ELR (cell line): ENCODE measurements around the gene LCMT1.
"Not testable (repeated sequence)": the region's sequence is repeated elsewhere in the genome, so short reads cannot be mapped to it uniquely, and the experiment has no call there.

Experiments
- DNase-seq: peaks from one replicate; pipeline ENCODE4 v3.0.0-alpha.2; 2015; ENCODE audit warnings: low read depth

Gene LCMT1

DNA sequence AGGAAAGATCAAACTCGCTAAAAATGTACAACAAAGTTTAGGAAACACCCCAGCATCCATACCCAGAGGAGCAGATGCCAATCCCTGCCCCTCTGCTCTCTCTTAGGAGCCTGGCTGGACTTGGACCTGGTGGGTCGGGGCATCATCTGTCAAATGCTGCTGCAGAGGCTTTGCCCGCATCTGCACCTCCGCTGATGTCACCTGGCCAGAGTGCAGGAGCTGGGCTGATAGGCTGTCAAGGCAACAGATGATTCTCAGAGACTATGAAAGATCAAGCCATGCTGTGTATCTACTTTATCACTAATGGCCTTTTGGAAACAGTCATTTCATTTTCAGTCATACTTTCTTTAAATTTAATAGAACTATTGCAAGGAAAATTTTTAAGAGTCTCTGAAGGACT is 15.9 kb upstream of the LCMT1 start:
- no peak for DNase-seq

DNA sequence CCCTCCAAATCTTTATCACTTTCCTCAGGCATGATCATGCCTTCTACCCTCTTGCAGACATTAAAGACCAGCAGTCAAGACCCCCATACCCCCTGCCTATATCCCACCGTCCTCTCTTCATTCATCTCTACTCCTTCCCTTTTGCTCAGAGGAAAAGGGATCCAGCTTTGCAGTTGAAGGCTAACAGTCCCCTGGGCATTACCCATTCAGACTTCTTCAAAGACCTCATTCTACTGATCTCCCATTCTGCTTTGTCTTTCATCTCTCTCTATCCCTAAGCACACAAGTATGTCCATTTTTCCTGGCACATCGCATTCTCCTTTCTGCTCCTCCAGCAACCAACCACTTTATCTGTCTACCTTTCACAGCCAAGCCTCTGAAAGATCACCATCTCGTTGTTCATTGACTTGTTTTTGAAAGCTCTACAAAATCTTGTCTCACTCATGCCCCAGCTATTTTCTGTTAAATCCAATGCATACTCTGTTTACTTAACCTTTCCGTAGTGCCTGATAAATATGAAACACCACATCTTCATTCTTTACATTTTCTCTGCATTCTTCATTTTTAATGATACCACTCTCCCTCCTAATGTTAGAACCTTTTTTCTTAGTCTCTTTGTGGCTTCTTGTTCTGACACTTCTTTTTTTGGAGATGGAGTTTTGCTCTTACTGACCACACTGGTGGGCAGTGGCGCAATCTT is 14.1 kb upstream of the LCMT1 start:
- DNase-seq = peak; percentile 51

GRCh38 chr16:25100511-25100910 is 11.0 kb upstream of the LCMT1 start:
- DNase-seq = no peak

DNA sequence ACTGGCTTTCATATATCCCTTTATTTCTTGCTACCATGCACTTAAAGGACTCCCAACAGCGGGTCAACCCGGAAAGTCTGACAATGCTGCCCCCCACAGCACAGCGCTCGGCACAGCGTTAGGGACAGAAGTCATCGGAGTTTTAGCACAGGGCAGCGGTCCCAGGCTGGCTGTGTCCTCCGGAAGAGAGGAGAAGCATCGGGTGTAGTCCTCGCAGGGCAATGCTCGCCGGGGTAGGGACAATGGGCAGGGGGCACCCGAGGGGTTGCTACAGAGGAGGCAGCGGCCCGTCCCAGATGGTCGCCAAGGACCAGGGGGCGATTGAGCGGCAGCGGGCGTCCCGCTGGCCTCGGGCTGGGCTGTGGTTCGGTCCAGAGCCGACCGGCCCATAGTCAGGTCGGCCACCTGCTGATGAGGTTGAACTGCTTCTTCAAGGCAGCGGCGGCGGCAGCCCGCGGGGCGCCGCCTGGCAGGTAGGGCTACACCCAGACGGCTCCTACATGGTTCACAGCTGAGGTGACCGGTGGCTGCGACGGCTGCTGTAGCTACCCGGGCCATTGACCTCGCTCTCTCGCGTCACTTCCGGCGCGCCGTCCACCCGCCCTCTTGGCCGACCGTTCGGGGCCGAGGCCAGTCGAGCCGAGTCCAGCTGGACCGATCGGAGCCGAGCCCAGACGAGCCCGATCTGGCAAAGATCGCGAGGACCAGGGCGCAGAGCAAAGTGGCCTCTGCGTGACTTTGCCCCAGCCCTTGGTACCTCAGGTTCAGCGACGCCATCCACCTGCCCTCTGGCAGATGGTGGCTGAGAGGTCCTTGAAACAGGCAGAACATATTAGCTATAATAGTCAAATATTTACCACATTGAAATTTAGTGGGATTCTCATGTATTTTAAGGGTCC is 4.7 kb upstream of the LCMT1 start:
- peak; percentile 92 for DNase-seq

GRCh38 chr16:25107466-25107792 is 4.1 kb upstream of the LCMT1 start:
- DNase-seq = no peak

GRCh38 chr16:25108054-25108453 is 3.5 kb upstream of the LCMT1 start:
- DNase-seq = peak; percentile 15

DNA sequence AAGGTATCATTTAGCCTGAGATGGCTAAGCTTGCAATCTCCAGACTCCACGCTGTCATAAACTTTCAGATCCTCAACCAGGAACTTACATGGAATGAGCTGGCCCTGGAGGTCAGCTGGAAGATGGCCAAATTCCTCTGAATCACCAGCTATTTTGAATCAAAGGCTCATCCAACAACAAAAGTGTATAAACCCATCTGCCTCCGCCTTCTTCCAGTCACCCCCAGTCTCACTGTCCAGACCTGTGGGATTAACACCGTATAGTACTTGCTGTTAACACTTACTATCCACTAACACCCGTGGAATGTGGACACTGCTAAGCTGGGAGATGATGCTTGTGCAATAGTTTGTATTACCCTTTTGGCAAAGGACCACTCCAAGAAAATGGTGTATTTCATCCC is 1.9 kb upstream of the LCMT1 start:
- peak; percentile 98 for DNase-seq

DNA sequence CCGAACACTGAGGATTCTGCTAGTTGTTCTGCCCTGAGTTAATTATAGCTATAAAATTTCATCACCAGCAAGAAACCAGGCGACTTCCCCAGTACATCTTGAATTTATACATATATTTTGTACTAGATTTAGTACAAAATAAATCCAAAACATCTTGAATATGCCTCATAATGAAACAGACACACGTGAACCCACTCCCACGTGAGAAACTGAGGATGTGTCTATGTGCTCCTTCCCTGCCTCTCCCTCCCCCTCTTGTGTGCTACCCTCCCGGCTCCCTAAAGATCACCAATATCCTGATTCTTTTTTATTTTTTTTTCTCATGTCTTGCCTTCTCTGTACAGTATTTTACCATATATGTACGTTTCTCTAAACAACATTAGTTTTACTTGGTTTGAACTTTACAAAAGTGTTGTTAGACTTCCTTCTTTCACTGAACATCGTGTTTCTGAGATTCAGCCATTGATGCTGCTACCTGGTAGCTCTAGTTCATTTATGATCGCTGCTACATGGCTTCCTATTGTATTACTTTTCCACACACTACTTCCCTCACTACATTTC is 1.1 kb upstream of the LCMT1 start:
- peak; percentile 8 for DNase-seq

- DNase-seq = no peak
These were observed 2.6 kb downstream of the LCMT1 start for GRCh38 chr16:25114121-25114520.

GRCh38 chr16:25118851-25119578 is 7.5 kb downstream of the LCMT1 start:
- no peak for DNase-seq

- no peak for DNase-seq
These were observed 10.5 kb downstream of the LCMT1 start for GRCh38 chr16:25121824-25122600.

- no peak for DNase-seq
These were observed 13.0 kb downstream of the LCMT1 start for GRCh38 chr16:25124503-25124902.

DNA sequence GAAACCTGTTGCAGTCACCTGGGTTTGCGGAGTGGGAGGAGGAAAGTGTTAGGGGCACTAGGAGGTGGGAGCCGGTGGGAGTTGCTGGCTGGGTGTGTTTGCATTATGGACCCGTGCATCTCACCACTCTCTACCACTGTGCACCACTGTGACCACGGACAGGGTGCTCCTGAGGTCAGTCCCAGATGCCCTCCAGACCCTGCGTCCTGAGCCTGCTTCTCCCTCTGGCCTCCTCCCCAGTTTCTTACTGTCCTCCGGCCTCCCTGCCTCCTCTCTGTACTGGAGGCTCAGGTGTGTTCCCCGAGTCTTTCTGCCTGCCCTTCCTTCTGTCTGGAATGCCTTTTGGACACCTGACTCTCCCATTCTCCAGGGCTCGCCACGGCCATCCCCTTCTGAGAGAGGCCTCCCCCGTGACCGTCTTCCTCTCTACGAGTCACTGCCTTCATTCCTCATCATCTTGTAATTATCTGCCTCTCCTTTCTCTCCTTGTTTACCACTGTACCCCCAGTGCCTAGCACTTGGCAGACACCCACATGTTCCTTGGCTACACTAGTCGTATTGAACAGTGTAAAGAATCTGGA is 14.6 kb downstream of the LCMT1 start:
- DNase-seq = peak; percentile 35

DNA sequence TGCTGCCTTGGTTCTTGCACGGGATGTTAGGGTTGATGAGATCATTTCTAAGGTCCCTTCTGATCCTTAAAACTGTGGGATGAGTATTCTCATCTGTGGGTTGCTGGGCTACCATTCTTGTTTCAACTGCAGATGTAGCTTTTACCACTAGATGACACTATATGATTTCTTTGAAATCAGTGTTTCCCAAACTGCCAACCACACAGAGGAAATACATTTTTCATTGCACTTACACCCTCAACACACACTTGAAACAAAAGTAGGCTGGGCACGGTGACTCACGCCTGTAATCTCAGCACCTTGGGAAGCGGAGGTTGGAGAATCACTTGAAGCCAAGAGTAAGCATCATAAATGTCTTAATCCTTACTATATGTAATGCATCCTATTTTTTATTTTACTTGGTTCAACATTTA is 15.3 kb downstream of the LCMT1 start:
- DNase-seq = peak; percentile 90

- DNase-seq = not testable (repeated sequence)
These were observed 21.2 kb downstream of the LCMT1 start for GRCh38 chr16:25132751-25133150.

- no peak for DNase-seq
These were observed 22.7 kb downstream of the LCMT1 start for GRCh38 chr16:25134166-25134700.

DNA sequence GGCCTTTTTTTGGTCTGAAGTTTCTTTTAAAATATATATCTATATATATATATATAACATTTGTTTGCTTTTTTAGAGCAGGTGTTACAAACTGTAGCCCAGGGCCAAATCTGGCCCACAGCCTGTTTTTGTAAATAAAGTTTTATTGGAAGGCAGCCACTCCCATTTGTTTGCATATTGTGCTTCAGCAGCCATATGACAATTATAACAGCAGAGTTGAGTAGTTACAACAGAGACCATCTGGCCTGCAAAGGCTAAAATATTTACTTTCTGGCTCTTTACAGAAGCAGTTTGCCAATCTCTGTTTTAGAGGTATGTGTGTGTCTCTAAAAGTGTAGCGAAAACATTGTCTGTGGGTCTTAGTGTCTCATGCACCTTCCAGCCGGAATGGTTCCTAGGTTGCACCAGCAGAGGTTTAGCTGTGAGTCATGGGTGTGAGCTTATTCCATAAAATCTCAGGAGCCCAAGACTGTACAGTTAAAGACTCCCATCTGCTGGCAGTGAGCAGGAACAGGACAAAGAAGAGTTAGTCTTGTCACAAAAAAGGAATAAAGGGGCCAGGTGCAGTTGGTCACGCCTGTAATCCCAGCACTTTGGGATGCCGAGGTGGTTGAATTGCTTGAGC is 23.8 kb downstream of the LCMT1 start:
- DNase-seq = peak; percentile 75

- DNase-seq = no peak
These were observed 26.6 kb downstream of the LCMT1 start for GRCh38 chr16:25138130-25138529.

- DNase-seq = no peak
These were observed 28.9 kb downstream of the LCMT1 start for GRCh38 chr16:25140459-25140858.

DNA sequence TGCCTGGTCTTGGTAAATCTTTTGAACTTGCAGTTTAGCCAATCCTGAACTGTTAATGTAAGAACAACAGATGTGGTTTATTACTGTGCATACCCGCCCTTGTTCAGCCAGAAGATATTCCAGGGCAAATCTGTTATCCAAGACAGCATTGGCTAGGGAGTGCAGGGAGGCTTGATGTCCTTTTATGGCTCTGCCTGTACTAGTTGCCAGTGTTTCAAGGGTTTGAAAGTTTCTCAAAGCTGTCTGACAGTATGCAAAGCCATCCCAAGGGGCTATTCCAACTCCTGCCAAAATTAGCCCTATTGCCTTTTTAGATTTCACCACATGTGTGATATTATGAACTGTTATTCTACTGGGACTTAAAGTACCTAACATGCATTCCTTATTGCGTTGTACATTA is 30.1 kb downstream of the LCMT1 start:
- no peak for DNase-seq

- peak; percentile 27 for DNase-seq
These were observed 32.4 kb downstream of the LCMT1 start for GRCh38 chr16:25143928-25144327.
